SK-N-SH treated with all-trans-retinoic acid at 6 μM for 48 hours (cell line): ENCODE results near the gene ABCG5.

Source experiments
- ARNTL ChIP-seq: fragments of 450-650 bp; formaldehyde crosslinking; IDR thresholded peaks from 2 replicates; pipeline ENCODE4 v1.5.0; 2020; ENCODE audit warnings: low read depth, mild to moderate bottlenecking, moderate library complexity, borderline replicate concordance
- RARB ChIP-seq: fragments of 250-450 bp; sonication (Bioruptor Pico); IDR thresholded peaks from 2 replicates; pipeline ENCODE4 v1.8.0; 2021; ENCODE audit warnings: mild to moderate bottlenecking, moderate library complexity
- ZFP3 ChIP-seq: fragments of 250-450 bp; sonication (Bioruptor Pico); IDR thresholded peaks from 2 replicates; pipeline ENCODE4 v1.5.0; 2020; ENCODE audit warnings: mild to moderate bottlenecking, moderate library complexity
- TF ChIP-seq, protein P1 (sequence below): fragments of 250-450 bp; sonication (Bioruptor Pico); IDR thresholded peaks from 2 replicates; pipeline ENCODE4 v1.8.0; 2021; ENCODE audit warnings: low read depth, mild to moderate bottlenecking, moderate library complexity, borderline replicate concordance
- TF ChIP-seq, protein P2 (sequence below): fragments of 250-450 bp; sonication (Bioruptor Pico); IDR thresholded peaks from 2 replicates; pipeline ENCODE4 v1.5.1; 2021; ENCODE audit warnings: mild to moderate bottlenecking, moderate library complexity
- TF ChIP-seq, protein P3 (sequence below): fragments of 250-450 bp; sonication (Bioruptor Pico); IDR thresholded peaks from 2 replicates; pipeline ENCODE4 v1.8.0; 2020; ENCODE audit warnings: mild to moderate bottlenecking, moderate library complexity, borderline replicate concordance

DNA sequence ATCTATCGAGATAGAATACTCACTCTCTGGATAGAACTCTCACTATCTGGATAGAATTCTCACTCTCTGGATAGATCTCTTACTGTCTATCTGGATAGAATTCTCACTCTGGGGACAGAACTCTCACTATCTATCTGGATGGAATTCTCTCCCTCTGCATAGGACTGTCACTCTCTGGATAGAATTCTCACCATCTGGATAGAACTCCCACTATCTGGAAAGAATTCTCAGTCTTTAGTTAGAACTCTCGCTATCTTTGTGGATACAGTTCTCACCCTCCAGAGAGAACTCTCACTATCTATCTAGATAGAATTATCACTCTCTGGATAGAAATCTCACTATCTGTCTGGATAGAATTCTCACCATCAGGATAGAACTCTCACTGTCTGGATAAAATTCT is 16.7 kb upstream of the ABCG5 start:
- TF ChIP-seq, protein P1, sequence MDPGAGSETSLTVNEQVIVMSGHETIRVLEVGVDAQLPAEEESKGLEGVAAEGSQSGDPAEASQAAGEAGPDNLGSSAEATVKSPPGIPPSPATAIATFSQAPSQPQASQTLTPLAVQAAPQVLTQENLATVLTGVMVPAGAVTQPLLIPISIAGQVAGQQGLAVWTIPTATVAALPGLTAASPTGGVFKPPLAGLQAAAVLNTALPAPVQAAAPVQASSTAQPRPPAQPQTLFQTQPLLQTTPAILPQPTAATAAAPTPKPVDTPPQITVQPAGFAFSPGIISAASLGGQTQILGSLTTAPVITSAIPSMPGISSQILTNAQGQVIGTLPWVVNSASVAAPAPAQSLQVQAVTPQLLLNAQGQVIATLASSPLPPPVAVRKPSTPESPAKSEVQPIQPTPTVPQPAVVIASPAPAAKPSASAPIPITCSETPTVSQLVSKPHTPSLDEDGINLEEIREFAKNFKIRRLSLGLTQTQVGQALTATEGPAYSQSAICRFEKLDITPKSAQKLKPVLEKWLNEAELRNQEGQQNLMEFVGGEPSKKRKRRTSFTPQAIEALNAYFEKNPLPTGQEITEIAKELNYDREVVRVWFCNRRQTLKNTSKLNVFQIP (CRISPR knock-in tag) = no peak
- TF ChIP-seq RARB (no peak), ARNTL (CRISPR knock-in tag) (no peak), ZFP3 (no peak)
- TF ChIP-seq, protein P2, sequence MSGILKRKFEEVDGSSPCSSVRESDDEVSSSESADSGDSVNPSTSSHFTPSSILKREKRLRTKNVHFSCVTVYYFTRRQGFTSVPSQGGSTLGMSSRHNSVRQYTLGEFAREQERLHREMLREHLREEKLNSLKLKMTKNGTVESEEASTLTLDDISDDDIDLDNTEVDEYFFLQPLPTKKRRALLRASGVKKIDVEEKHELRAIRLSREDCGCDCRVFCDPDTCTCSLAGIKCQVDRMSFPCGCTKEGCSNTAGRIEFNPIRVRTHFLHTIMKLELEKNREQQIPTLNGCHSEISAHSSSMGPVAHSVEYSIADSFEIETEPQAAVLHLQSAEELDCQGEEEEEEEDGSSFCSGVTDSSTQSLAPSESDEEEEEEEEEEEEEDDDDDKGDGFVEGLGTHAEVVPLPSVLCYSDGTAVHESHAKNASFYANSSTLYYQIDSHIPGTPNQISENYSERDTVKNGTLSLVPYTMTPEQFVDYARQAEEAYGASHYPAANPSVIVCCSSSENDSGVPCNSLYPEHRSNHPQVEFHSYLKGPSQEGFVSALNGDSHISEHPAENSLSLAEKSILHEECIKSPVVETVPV (CRISPR knock-in tag) = no peak
- TF ChIP-seq, protein P3, sequence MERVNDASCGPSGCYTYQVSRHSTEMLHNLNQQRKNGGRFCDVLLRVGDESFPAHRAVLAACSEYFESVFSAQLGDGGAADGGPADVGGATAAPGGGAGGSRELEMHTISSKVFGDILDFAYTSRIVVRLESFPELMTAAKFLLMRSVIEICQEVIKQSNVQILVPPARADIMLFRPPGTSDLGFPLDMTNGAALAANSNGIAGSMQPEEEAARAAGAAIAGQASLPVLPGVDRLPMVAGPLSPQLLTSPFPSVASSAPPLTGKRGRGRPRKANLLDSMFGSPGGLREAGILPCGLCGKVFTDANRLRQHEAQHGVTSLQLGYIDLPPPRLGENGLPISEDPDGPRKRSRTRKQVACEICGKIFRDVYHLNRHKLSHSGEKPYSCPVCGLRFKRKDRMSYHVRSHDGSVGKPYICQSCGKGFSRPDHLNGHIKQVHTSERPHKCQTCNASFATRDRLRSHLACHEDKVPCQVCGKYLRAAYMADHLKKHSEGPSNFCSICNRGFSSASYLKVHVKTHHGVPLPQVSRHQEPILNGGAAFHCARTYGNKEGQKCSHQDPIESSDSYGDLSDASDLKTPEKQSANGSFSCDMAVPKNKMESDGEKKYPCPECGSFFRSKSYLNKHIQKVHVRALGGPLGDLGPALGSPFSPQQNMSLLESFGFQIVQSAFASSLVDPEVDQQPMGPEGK (CRISPR knock-in tag) = no peak
